ENCODE results near the gene COX18. TPM values are rescaled to one million over a fixed set of nuclear protein-coding genes. Genes with fewer than 3 reads are reported as not detected.
A peak's percentile ranks its signal among the peaks of the same experiment; 100 is the strongest.

Gene COX18, protein sequence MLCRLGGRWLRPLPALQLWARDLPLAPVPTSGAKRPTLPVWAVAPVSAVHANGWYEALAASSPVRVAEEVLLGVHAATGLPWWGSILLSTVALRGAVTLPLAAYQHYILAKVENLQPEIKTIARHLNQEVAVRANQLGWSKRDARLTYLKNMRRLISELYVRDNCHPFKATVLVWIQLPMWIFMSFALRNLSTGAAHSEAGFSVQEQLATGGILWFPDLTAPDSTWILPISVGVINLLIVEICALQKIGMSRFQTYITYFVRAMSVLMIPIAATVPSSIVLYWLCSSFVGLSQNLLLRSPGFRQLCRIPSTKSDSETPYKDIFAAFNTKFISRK
- 26.9 to 28.9 TPM (median 28.3 TPM) in 3 replicates for total RNA-seq (2021)
- percentile 83 among the genes with signal in this experiment for Bru-seq, nascent RNA
- long read RNA-seq, experiment 1, full-length matches to known transcripts = 2 of 8 reads
- long read RNA-seq, experiment 1, partial matches to known transcripts = 1 of 8 reads
- long read RNA-seq, experiment 1, other reads (novel, unspliced or antisense) = 5 of 8 reads
- long read RNA-seq, experiment 2, full-length matches to known transcripts = 2 of 34 reads
- long read RNA-seq, experiment 2, partial matches to known transcripts = 0 of 34 reads
- long read RNA-seq, experiment 2, other reads (novel, unspliced or antisense) = 32 of 34 reads
- long read RNA-seq, experiment 3, partial matches to known transcripts = 0 of 2 reads
- long read RNA-seq, experiment 3, other reads (novel, unspliced or antisense) = 2 of 2 reads

DNA sequence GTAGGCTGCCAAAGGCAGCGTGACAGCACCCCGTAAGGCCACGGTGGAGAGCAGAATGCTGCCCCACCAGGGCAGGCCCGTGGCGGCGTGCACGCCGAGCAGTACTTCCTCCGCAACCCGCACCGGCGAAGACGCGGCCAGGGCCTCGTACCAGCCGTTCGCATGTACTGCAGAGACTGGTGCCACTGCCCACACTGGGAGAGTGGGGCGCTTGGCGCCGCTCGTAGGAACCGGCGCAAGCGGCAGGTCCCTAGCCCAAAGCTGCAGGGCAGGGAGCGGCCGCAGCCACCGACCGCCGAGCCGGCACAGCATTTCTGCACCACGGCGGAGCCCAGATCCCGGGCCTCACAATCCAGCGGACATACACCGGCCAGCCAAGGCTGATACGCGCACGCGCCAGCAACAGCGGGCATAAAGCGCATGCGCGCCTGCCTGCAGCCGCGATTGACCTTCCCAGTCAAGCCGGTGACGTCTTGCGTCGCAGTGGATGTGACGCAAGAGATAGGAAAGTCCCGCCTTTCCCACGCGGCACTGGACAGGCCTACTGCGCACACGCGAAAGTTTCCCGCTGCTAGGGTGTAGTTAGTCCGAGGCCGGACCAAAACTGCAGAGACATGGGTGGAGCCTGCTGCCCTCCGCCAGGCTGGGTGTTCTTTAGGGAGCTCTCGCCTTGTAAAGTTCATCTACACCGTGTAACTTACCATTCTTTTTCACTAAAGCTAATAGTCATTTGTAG lies at the start of gene COX18:
Gene COX18, minus strand, starts transcription at position 379 of the 736 bp plus-strand sequence. Its CDS starts 67 bp downstream, at position 312.
- peaks cover 9% of the 10 kb centered on the region; the same call in 1 of the 2 replicates for H3K36me3 Mint-ChIP-seq
- H3K27me3 Mint-ChIP-seq (ENCODE audit: low read depth) = no peaks in the 10 kb centered on the region
- H3K27ac Mint-ChIP-seq = peak within 1 kb of the TSS; percentile 99
- POLR2A ChIA-PET = no interaction called here
- H3K9me3 Mint-ChIP-seq = no peaks in the 10 kb centered on the region
- peak; percentile 94 for DNase-seq (ENCODE audit: low spot score)
- H3K4me3 Mint-ChIP-seq = peak within 1 kb of the TSS; percentile 88
- peaks cover 8% of the 10 kb centered on the region for H3K4me1 Mint-ChIP-seq
- ATAC-seq = peak; percentile 86
- CTCF ChIA-PET = no interaction called here
- TF ChIP-seq CREB1 (CRISPR knock-in tag; IDR thresholded peaks at IDR 0.05) (peak; percentile 97), ZNF232 (CRISPR knock-in tag; IDR thresholded peaks at IDR 0.05) (peak; percentile 73; the same call in 1 of the 2 replicates), NFATC4 (CRISPR knock-in tag; IDR thresholded peaks at IDR 0.05) (no peak; the same call in 1 of the 2 replicates), OVOL2 (CRISPR knock-in tag; IDR thresholded peaks at IDR 0.05; ENCODE audit: borderline replicate concordance) (no peak), GABPB1 (CRISPR knock-in tag; IDR thresholded peaks at IDR 0.05) (peak; percentile 91), ETV6 (CRISPR knock-in tag; IDR thresholded peaks at IDR 0.05) (peak; percentile 86), EMX1 (CRISPR knock-in tag; IDR thresholded peaks at IDR 0.05) (peak; percentile 83; the same call in 1 of the 2 replicates), ESRRA (CRISPR knock-in tag; IDR thresholded peaks at IDR 0.05; ENCODE audit: borderline replicate concordance) (peak; percentile 90), KAT7 (CRISPR knock-in tag; IDR thresholded peaks at IDR 0.05; ENCODE audit: borderline replicate concordance) (no peak)
- TF ChIP-seq, protein P1, sequence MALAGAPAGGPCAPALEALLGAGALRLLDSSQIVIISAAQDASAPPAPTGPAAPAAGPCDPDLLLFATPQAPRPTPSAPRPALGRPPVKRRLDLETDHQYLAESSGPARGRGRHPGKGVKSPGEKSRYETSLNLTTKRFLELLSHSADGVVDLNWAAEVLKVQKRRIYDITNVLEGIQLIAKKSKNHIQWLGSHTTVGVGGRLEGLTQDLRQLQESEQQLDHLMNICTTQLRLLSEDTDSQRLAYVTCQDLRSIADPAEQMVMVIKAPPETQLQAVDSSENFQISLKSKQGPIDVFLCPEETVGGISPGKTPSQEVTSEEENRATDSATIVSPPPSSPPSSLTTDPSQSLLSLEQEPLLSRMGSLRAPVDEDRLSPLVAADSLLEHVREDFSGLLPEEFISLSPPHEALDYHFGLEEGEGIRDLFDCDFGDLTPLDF (CRISPR knock-in tag; IDR thresholded peaks at IDR 0.05) = 0 out of 2 replicates have a peak, but pooled peaks have one; percentile 28
- TF ChIP-seq, protein P2, sequence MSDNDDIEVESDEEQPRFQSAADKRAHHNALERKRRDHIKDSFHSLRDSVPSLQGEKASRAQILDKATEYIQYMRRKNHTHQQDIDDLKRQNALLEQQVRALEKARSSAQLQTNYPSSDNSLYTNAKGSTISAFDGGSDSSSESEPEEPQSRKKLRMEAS (CRISPR knock-in tag; IDR thresholded peaks at IDR 0.05) = peak; percentile 97
- TF ChIP-seq, protein P3, sequence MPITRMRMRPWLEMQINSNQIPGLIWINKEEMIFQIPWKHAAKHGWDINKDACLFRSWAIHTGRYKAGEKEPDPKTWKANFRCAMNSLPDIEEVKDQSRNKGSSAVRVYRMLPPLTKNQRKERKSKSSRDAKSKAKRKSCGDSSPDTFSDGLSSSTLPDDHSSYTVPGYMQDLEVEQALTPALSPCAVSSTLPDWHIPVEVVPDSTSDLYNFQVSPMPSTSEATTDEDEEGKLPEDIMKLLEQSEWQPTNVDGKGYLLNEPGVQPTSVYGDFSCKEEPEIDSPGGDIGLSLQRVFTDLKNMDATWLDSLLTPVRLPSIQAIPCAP (CRISPR knock-in tag; IDR thresholded peaks at IDR 0.05) = 0 out of 2 replicates have a peak, but pooled peaks have one; percentile 67
- TF ChIP-seq, protein P4, sequence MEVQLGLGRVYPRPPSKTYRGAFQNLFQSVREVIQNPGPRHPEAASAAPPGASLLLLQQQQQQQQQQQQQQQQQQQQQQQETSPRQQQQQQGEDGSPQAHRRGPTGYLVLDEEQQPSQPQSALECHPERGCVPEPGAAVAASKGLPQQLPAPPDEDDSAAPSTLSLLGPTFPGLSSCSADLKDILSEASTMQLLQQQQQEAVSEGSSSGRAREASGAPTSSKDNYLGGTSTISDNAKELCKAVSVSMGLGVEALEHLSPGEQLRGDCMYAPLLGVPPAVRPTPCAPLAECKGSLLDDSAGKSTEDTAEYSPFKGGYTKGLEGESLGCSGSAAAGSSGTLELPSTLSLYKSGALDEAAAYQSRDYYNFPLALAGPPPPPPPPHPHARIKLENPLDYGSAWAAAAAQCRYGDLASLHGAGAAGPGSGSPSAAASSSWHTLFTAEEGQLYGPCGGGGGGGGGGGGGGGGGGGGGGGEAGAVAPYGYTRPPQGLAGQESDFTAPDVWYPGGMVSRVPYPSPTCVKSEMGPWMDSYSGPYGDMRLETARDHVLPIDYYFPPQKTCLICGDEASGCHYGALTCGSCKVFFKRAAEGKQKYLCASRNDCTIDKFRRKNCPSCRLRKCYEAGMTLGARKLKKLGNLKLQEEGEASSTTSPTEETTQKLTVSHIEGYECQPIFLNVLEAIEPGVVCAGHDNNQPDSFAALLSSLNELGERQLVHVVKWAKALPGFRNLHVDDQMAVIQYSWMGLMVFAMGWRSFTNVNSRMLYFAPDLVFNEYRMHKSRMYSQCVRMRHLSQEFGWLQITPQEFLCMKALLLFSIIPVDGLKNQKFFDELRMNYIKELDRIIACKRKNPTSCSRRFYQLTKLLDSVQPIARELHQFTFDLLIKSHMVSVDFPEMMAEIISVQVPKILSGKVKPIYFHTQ (CRISPR knock-in tag; IDR thresholded peaks at IDR 0.05) = no peak
- TF ChIP-seq, protein P5, sequence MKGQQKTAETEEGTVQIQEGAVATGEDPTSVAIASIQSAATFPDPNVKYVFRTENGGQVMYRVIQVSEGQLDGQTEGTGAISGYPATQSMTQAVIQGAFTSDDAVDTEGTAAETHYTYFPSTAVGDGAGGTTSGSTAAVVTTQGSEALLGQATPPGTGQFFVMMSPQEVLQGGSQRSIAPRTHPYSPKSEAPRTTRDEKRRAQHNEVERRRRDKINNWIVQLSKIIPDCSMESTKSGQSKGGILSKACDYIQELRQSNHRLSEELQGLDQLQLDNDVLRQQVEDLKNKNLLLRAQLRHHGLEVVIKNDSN (CRISPR knock-in tag; IDR thresholded peaks at IDR 0.05) = peak; percentile 61
- TF ChIP-seq, protein P6, sequence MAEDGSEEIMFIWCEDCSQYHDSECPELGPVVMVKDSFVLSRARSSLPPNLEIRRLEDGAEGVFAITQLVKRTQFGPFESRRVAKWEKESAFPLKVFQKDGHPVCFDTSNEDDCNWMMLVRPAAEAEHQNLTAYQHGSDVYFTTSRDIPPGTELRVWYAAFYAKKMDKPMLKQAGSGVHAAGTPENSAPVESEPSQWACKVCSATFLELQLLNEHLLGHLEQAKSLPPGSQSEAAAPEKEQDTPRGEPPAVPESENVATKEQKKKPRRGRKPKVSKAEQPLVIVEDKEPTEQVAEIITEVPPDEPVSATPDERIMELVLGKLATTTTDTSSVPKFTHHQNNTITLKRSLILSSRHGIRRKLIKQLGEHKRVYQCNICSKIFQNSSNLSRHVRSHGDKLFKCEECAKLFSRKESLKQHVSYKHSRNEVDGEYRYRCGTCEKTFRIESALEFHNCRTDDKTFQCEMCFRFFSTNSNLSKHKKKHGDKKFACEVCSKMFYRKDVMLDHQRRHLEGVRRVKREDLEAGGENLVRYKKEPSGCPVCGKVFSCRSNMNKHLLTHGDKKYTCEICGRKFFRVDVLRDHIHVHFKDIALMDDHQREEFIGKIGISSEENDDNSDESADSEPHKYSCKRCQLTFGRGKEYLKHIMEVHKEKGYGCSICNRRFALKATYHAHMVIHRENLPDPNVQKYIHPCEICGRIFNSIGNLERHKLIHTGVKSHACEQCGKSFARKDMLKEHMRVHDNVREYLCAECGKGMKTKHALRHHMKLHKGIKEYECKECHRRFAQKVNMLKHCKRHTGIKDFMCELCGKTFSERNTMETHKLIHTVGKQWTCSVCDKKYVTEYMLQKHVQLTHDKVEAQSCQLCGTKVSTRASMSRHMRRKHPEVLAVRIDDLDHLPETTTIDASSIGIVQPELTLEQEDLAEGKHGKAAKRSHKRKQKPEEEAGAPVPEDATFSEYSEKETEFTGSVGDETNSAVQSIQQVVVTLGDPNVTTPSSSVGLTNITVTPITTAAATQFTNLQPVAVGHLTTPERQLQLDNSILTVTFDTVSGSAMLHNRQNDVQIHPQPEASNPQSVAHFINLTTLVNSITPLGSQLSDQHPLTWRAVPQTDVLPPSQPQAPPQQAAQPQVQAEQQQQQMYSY (CRISPR knock-in tag; IDR thresholded peaks at IDR 0.05) = no peak; the same call in none of the 2 replicates
- TF ChIP-seq, protein P7, sequence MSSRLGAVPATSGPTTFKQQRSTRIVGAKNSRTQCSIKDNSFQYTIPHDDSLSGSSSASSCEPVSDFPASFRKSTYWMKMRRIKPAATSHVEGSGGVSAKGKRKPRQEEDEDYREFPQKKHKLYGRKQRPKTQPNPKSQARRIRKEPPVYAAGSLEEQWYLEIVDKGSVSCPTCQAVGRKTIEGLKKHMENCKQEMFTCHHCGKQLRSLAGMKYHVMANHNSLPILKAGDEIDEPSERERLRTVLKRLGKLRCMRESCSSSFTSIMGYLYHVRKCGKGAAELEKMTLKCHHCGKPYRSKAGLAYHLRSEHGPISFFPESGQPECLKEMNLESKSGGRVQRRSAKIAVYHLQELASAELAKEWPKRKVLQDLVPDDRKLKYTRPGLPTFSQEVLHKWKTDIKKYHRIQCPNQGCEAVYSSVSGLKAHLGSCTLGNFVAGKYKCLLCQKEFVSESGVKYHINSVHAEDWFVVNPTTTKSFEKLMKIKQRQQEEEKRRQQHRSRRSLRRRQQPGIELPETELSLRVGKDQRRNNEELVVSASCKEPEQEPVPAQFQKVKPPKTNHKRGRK (CRISPR knock-in tag; IDR thresholded peaks at IDR 0.05; ENCODE audit: borderline replicate concordance) = no peak
- TF ChIP-seq, protein P8, sequence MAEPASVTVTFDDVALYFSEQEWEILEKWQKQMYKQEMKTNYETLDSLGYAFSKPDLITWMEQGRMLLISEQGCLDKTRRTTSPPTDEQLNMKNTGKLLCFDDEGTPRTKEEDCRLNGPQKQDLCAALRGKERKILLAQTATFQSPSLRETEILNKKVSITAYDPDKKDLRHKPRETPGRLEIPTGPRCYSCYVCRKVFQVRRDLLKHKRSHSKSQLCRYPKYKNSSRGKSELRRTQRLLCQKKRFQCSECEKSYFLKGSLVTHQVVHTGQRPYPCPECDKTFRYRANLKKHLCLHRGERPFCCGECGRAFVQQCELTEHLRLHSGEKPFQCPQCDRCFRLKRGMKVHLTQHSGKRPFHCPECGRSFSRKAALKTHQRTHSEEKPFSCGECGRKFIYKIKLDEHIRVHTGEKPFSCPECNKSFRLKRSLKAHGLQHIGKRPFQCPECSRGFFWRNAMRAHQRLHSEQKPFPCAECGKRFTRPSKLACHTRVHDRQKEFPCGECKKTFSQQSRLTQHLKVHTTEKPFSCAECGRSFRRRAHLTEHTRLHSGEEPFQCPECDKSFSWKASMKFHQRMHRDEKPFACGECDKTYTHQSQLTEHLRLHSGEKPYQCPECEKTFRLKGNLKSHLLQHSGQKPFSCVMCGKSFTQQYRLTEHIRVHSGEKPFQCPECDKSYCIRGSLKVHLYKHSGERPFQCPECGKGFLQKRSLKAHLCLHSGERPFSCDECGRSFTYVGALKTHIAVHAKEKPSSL (CRISPR knock-in tag; conservative IDR thresholded peaks at IDR 0.05) = no peak
- TF ChIP-seq, protein P9, sequence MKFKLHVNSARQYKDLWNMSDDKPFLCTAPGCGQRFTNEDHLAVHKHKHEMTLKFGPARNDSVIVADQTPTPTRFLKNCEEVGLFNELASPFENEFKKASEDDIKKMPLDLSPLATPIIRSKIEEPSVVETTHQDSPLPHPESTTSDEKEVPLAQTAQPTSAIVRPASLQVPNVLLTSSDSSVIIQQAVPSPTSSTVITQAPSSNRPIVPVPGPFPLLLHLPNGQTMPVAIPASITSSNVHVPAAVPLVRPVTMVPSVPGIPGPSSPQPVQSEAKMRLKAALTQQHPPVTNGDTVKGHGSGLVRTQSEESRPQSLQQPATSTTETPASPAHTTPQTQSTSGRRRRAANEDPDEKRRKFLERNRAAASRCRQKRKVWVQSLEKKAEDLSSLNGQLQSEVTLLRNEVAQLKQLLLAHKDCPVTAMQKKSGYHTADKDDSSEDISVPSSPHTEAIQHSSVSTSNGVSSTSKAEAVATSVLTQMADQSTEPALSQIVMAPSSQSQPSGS (CRISPR knock-in tag; IDR thresholded peaks at IDR 0.05; ENCODE audit: borderline replicate concordance, low read depth) = peak; percentile 82; the same call in 1 of the 2 replicates

Measured in WTC11 (cell line).